Activated CD4-positive, CD25-positive, alpha-beta regulatory T cell treated with anti-CD3 and anti-CD28 coated beads, Interleukin-2, amount 50 U/mL, for 24 hours (primary cell): Measurements from ENCODE around the gene NDUFB10.
"Not testable (repeated sequence)": the region's sequence is repeated elsewhere in the genome, so short reads cannot be mapped to it uniquely, and the experiment has no call there.

Experiments used
- ATAC-seq, 2 donors: fragments of 150-1000 bp; cut with Tn5 transposase; one replicate each; pipeline ENCODE4 v1.10.0; 2021; ENCODE audit warnings: mild to moderate bottlenecking in 1 of 2, moderate library complexity in 1 of 2

Gene NDUFB10

GRCh38 chr16:1959269-1960039, at the start of gene NDUFB10:
TSS of gene NDUFB10 (plus strand) at chr16:1959538. CDS start at chr16:1959625, 87 bp downstream.
- peak; percentile 74 for ATAC-seq

- ATAC-seq = no peak
Measured at GRCh38 chr16:1909561-1910231, 49.6 kb upstream of the NDUFB10 start.

GRCh38 chr16:1911467-1912214, 47.7 kb upstream of the NDUFB10 start:
- ATAC-seq = no peak

- no peak for ATAC-seq
Measured at GRCh38 chr16:1912215-1912543, 47.2 kb upstream of the NDUFB10 start.

- ATAC-seq = no peak
Measured at GRCh38 chr16:1913327-1914083, 45.8 kb upstream of the NDUFB10 start.

- ATAC-seq = no peak
Measured at GRCh38 chr16:1914084-1914608, 45.2 kb upstream of the NDUFB10 start.

GRCh38 chr16:1914988-1915387, 44.4 kb upstream of the NDUFB10 start:
- ATAC-seq = no peak

- ATAC-seq = no peak
Measured at GRCh38 chr16:1915732-1916639, 43.4 kb upstream of the NDUFB10 start.

- ATAC-seq = no peak
Measured at GRCh38 chr16:1916640-1916990, 42.7 kb upstream of the NDUFB10 start.

- no peak for ATAC-seq
Measured at GRCh38 chr16:1917056-1917664, 42.2 kb upstream of the NDUFB10 start.

- ATAC-seq = no peak
Measured at GRCh38 chr16:1917665-1918350, 41.5 kb upstream of the NDUFB10 start.

GRCh38 chr16:1918351-1919326, 40.7 kb upstream of the NDUFB10 start, which contains the start of gene HS3ST6:
TSS of gene HS3ST6 (minus strand) at chr16:1918415. CDS start at chr16:1918323, 92 bp downstream.
- ATAC-seq = peak in 1 of 2 donors; percentile 17

- ATAC-seq = no peak
Measured at GRCh38 chr16:1919327-1919998, 39.9 kb upstream of the NDUFB10 start.

- not testable (repeated sequence) for ATAC-seq
Measured at GRCh38 chr16:1920122-1920521, 39.2 kb upstream of the NDUFB10 start.

- ATAC-seq = peak in 1 of 2 donors; percentile 51
Measured at GRCh38 chr16:1920727-1921171, 38.6 kb upstream of the NDUFB10 start.

- no peak for ATAC-seq
Measured at GRCh38 chr16:1922357-1922756, 37.0 kb upstream of the NDUFB10 start.

GRCh38 chr16:1923299-1924034, 35.9 kb upstream of the NDUFB10 start:
- ATAC-seq = peak in 1 of 2 donors; percentile 25

GRCh38 chr16:1924095-1924494, 35.2 kb upstream of the NDUFB10 start:
- ATAC-seq = no peak
